Measurements from ENCODE around the gene TERC.
"Not testable (repeated sequence)": the region's sequence is repeated elsewhere in the genome, so short reads cannot be mapped to it uniquely, and the experiment has no call there.

The TERC gene

DNA sequence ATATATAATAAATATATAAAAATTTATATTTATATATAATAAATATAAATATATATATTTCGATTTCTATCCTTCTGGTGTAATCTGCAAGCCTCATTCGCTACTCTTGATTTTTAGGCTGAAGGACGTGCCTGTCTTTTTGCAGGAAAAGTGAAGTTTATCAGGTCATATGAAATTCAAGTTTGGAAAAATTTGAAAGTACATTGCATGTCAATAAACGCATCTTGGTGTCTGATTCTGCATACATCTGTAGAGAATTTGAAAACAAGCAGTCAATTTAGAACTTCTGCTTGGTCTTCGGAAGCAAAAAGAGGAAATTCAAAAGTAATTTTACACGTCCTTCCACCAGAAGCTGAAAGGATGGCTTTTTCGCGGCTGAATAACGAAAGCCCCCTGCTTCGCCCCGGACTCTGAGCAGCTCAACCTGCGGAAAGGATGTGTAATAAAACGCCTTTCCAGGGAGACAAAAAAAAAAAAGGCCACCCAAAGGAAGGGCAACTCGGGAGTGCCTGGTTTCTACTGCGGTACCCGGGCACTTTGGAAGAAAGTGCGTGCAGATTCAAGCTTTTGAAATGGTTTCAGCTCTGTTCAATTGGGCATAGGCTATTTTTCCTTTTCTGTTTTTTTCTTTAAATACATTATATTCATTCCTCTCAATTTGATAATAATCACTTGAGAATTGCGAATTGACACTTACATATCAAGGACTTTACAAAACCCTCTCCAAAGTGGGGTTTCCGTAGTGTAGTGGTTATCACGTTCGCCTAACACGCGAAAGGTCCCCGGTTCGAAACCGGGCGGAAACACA lies 6.8 kb upstream of the TERC start:
- DNase-seq: peak; percentile 78

DNA sequence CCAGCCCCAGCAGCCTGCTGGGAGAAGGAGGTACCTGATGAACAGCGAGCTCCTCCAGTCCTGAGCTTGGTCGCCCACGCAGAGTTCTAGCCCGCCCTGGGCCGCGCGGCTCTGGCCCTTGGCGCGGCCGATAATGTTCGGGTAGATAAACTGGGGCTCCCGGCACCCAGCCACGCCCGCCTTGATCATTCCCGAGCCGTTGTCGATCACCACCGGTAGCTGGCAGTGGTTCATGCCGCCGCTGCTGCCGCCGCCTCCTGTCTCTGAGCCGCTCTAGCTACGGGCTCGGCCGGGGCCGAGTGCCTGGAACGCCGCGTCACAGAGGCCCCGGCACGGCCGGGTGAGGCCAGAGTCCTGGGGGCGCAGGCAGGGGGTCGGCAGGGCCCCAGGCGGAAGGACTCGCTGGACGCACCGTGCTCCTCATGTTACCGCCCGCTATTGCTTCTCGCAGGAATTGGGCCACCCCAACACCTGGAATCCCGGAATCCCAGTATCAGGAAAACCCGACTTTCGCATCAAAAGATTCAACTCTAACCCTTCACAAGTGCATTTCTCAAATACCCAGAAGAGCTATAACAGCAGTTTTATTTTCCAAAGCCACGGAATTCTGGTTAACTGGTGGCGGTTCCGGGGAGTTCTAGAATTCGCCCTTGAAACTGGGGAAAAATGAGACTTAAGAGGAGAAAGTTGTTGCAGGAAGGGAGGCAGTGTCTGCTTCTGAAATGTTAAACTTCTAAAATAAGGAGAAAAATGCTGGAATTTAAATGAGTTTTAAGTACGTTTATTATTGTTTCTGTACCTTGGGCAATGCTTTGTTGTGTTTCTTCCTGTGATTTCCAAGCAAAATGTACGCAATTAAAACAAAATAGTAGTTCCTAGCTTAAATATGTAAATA lies 4.7 kb upstream of the TERC start, which contains the start of gene ACTRT3:
Gene ACTRT3, minus strand, starts transcription at position 275 of the 895 bp plus-strand sequence. Its CDS starts 41 bp downstream, at position 234.
- peak; percentile 65 for DNase-seq

DNA sequence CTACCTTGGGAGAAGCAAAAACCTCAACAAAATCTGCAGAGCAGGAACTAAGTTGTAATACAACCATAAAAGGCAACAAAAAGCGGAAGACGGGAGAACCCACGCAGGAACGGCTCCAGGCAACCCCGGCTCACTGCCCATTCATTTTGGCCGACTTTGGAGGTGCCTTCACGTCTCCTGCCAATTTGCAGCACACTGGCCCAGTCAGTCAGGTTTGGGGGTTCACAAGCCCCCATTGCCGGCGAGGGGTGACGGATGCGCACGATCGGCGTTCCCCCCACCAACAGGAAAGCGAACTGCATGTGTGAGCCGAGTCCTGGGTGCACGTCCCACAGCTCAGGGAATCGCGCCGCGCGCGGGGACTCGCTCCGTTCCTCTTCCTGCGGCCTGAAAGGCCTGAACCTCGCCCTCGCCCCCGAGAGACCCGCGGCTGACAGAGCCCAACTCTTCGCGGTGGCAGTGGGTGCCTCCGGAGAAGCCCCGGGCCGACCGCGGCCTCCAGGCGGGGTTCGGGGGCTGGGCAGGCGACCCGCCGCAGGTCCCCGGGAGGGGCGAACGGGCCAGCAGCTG lies 463 bp downstream of the TERC start:
- DNase-seq: no peak

DNA sequence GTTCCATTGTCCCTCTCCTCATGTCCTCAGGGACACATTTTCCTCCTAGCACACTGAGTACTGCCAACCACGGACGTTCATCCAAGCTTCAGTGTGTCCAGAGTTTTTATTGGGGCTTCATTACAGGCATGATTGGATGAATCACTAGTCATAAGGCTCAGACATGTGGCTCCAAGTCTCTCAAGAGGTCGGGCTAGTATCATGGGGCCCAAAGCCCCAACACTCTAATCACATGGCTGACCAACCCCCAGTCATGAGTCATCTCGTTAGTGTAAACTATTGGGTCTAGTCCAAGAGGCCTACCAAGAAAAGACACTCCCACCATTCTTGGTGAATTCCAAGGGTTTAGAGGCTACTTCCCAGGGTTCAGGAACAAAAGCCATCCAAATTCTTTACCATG lies 4.4 kb downstream of the TERC start:
- DNase-seq: no peak

DNA sequence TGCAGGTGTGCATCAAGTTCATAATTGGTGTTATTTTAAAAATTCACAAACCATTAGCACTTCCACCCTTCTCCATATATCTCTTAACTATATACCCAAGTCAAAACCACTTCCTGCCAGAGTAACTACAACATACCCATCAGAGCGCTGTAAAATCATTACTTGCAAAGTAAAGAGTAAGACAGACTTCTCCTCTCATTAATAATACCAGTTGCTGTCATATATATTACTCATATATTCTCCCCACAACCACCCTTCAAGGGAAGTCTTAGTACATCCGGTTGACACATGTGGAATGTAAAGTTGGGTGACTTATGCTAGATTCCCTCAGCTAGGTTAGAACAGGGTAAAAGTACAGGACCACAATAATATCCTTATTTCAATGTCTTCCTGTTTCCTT lies 5.6 kb downstream of the TERC start:
- DNase-seq: no peak

DNA sequence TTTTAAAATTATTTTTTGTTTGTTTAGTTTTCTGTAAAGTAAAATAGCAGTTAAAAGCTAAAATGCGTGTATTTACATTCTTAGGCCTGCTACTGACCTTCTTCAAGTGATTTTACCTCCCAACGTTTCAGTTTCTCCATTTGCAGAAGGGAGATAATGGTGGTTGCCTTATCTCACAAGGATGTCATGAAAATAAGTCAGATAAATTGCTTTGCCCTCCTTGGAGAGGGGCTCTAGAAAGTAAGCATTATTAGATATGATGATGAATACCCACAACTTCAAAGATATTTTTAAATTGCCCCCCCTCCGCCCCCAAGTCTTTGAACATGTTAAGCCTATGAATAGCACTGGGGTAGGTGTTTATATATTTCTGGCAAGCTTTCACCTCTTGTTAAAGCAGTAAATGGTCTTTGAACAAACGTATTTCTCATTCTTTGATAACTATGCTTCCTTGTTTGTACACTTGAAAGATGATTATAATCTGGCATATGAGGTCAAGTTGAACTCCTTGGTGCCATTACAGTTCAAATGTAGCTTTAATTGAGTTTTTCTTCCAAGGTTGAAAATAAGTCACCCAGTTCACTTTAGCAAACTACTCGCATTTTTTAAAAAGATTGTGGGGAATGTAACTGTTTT lies 6.4 kb downstream of the TERC start:
- DNase-seq: no peak

DNA sequence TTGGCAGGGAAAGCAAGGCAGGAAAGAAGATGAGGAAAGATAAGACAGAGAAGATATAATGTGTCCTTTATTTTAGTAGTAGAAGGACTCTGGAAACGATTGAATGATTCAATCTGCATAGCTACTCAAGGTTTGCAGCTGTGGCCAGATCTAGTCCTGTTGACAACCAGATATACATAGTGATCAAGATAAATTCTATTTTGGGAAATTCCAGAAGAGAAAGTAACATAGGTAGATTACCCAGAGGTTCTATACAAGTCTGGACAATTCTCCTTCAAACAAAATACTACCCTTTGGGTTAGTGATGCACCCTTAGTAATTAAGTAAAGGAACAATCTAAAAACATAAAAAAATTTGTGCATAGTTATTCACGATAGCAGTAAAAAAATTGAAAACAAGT lies 9.4 kb downstream of the TERC start:
- DNase-seq: no peak

DNA sequence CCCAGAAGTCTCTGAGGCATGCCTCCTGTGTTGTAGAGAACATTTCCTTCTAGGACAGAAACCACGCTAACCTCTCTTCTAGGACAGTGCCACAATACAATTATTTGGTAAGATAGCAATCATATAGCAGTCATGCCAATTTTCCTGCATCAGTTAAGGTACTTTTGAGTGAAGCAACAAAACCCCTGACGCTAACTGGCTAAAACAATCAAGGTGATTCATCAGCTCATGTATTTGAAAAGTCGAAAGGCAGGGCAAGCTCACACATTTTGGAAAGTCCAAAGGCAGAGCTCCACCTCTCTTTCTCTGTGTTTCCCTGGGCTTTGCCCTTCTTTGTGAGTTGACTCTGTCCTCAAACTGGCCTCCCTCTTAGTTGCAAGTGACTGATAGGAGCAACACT lies 10.1 kb downstream of the TERC start:
- DNase-seq: no peak

DNA sequence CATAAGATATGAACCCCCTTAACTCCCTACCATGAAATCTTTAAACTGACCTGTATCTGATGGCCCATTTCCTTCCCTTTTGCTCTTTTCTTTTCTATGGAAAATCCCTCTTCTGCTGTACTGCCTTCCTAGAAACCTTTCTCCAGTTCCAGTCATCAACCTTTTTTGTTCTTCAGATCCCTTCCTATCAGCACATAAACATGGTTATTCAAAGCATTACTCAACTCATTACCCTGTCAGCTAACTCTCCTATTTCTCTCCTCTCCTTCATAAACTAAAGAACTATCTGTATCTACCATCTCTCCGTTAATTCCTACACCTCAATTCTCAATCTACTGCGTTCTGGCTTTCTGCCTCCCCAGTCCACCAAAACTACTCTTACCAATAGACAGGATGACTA lies 13.0 kb downstream of the TERC start:
- no peak for DNase-seq

DNA sequence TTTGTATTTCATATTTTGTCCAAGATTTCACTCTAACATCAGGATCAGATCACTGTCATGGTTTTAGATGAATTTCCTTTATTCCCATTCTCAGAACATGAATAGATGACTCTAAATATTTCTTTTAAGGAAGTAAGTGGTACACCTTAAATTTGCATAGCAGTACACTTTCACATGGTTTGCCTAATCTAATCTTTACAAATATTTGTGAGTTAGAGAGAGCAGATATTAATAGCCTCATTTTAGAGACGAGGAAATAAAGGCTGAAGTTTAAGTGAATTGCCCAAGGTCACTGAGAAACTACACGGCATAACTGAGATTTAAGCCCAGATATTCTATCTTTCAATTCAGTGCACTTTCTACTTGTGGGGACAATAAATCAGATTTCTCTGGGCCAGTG lies 14.2 kb downstream of the TERC start:
- no peak for DNase-seq

DNA sequence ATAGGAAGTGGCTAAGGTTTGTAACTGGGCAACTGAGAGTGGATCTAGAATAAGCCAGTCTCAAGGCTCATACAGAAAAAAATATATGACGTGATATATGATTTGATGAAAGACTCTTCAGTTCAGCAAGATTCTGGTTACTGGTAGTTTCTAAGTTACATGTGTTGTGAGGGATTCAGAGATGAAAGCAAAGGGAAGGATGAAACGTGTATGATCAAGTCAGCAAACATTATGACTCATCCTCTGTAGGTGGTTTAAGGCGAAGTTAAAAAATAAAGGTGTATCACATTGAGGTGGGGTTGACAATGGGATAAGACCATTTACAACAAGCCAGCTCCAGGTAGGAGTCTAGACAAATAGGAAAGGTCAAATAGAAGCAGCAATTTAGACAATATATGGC lies 16.2 kb downstream of the TERC start:
- no peak for DNase-seq

DNA sequence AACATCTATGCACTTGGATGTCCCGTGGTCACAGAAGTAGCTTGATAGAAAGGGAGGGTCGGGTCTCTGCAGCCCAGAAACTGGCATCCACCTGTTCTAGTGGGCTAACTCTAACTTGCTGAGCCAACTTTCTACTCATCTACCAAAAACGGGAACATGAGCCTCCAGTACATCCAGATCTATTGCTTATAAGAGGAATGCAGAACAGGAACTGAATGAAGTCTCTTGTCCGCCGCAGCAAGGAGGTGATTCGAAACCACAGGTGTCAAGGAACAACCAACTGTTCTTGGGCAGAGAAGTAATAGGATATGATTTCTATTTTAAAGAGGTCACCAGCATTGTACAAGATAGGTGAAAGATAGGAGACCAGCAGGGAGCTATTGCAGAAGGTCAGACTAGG lies 17.9 kb downstream of the TERC start:
- DNase-seq: no peak

DNA sequence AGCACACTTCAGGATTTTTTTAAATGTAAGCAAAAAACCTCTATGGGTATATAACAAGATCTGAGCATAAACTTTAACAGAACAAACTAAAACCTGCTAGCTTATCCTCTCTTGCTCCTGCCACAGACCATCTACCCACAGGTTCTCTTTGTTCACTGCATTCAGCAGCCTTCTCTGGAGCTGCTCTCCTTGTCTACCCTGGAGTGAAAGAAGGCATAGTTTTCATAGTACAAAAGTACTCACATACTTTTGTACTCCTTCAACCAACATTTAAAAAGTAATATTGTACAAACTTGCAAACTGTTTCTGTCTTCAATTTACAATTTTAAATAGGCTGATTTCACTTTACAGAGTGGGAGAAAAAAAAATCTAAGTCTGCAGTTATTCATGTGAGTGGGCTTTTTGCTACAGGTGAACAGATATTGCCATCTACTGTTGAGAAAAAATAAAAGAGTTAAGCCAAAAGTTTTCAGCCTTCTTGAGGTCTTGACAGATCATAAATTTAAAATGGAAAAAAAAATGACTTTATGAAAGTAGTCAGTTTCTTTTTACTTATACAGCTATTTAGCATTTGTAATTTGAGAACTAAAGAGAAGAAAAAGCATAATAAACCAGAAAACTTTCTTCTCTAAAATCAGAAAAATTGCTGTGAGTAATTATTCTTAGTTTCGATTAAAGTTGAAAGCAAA lies 20.4 kb downstream of the TERC start:
- no peak for DNase-seq

DNA sequence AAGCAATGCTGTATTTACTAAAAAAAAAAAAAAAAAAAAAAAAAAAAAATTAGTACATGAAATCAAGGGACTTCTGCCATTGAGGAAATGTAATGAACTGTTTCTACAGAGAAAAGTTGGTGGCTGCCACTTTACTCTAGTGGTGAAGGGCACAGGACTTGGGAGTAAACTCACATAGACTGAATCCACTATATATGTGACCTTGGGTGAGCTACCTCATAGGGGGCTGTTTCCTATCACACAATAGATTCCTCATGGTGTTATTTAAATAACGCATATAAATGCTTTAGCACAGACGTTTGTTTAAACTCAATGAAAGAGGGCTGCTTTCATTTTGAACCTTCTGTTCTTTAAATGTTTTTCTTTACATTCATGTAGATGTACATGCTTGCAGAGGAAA lies 25.8 kb downstream of the TERC start:
- no peak for DNase-seq

DNA sequence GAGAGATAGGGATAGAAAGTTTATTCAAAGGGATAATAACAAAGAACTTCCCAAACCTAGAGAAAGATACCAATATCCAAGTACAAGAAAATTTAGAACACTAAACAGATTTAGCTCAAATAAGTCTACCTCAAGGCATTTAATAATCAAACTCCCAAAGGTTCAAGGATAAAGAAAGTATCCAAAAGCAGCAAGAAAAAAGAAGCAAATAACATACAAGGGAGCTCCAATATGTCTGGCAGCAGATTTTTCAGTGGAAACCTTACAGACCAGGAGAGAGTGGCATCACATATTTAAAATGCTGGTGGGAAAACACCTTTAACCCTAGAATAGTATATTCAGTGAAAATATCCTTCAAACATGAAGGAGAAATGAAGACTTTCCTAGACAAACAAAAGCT lies 33.0 kb downstream of the TERC start:
- not testable (repeated sequence) for DNase-seq

DNA sequence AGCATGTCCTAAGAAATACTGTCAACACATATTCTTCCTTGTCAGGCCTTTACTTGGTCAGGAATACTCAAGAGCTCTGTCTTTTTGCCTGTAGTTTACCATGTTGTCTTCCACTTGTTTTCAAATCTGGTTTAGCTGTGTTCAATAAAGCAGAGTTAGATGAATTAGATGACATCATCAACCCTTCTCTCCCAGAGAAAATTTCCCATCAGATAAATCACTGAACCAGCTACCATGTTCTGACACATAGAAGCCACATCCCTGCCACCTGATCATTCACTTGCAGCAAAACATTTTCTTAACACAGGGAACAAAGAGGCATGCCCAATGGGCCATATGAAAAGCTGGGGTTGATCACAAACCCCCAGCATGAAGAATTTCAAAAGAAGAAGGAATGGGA lies 42.1 kb downstream of the TERC start:
- DNase-seq: no peak

DNA sequence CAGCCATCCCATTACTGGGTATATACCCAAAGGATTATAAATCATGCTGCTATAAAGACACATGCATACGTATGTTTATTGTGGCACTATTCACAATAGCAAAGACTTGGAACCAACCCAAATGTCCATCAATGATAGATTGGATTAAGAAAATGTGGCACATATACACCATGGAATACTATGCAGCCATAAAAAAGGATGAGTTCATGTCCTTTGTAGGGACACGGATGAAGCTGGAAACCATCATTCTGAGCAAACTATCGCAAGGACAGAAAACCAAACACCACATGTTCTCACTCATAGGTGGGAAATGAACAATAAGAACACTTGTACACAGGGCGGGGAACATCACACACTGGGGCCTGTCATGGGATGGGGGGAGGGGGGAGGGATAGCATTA lies 46.4 kb downstream of the TERC start:
- DNase-seq: not testable (repeated sequence)

All from NCI-H748 treated with DMSO at 0.1 percent for 48 hours (cell line).